Duodenal mucosa (tissue), 2 donors: Measurements from ENCODE around the gene KIF24.
"Not testable (repeated sequence)": the region's sequence is repeated elsewhere in the genome, so short reads cannot be mapped to it uniquely, and the experiment has no call there.

Experiments used
- H3K27ac ChIP-seq: one replicate; pipeline ENCODE4 v1.7.0; 2013; ENCODE audit warnings: low read depth, low read length
- H3K27me3 ChIP-seq, 2 donors: one replicate each; pipeline ENCODE4 v1.7.0; 2013; ENCODE audit warnings: low read length in 2 of 2, control low read depth in 1 of 2; ENCODE audit not compliant: insufficient read depth in 2 of 2, control insufficient read depth in 1 of 2
- H3K36me3 ChIP-seq, 2 donors: one replicate each; pipeline ENCODE4 v1.7.0; 2013; ENCODE audit warnings: low read length in 2 of 2, control low read depth in 1 of 2; ENCODE audit not compliant: insufficient read depth in 2 of 2, control insufficient read depth in 1 of 2
- H3K4me1 ChIP-seq, 2 donors: one replicate each; pipeline ENCODE4 v1.7.0; 2013; ENCODE audit warnings: low read length in 2 of 2, control low read depth in 1 of 2; ENCODE audit not compliant: insufficient read depth in 2 of 2, control insufficient read depth in 1 of 2
- H3K4me3 ChIP-seq, 2 donors: one replicate each; pipeline ENCODE4 v1.7.0; 2013; ENCODE audit warnings: low read length in 2 of 2, low read depth in 1 of 2
- H3K9ac ChIP-seq, 2 donors: one replicate each; pipeline ENCODE4 v1.7.0; 2013; ENCODE audit warnings: low read length in 2 of 2, low read depth in 1 of 2
- H3K9me3 ChIP-seq, 2 donors: one replicate each; pipeline ENCODE4 v1.7.0; 2013; ENCODE audit warnings: low read length in 2 of 2, control low read depth in 1 of 2; ENCODE audit not compliant: control insufficient read depth in 1 of 2

The KIF24 gene

DNA sequence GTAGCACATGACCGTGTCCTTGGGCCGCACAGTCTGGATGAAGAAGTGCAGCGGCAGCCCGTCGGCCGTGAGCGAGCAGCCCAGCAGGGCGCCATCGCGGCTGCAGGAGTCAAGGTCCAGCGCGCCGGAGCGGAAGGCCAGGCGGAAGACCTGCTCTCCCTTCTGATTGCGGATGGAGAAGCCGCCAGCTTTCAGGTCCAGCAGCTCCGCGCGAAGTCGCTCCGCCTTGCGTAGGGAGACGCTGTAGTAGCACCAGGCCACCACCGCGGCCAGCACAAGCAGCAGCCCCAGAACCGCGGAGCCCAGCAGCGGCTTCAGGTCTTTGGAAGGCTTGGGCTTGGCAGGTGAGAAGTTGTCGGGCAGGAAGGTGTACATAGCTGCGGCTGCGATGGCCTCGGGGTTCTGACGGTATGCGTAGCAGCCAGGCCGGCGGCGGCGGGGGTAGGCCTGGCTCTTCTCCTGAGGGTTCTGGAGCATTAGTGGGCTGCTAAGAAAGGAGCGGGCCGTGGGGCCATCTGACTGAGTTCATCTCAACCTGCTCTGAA is 43.5 kb upstream of the KIF24 start:
- H3K27me3 ChIP-seq, result no peaks in the 10 kb centered on the region
- no peak overlapping the region for H3K9ac ChIP-seq
- peaks cover 15 to 26% of the 10 kb centered on the region in 2 donors for H3K4me1 ChIP-seq
- H3K27ac ChIP-seq, result no peak overlapping the region
- H3K4me3 ChIP-seq, result no peak overlapping the region
- peaks cover 26 to 38% of the 10 kb centered on the region in 2 donors for H3K36me3 ChIP-seq
- H3K9me3 ChIP-seq, result no peaks in the 10 kb centered on the region

DNA sequence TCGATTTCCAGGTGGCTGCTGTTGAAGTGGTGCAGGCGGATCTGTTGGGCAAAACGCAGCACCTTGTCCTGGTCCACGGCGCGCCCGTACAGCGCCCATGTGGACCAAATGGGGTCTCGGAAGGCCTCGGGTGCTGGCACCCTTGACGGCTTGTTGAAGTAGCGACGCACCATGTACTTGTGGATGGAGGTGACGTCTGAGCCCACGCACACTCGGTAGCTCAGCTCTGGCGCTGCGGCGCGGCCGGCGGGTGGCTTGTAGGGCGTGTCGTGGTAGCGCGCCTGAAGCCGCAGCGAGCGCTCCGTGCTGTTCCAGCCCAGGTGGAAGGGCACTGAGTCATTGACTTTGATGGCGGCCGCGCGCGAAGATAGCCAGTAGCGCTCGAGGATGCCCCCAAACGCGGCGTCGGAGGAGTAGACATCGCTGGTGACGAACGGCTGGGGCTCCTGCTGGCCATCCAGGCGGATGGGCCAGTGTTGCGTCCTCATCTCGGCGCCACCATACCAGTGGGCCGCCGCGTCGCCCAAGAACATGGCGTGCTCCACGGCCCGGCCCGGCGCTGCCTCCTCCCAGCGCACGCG is 42.9 kb upstream of the KIF24 start:
- H3K36me3 ChIP-seq, result peaks cover 26 to 40% of the 10 kb centered on the region in 2 donors
- H3K27ac ChIP-seq, result no peak overlapping the region
- H3K27me3 ChIP-seq, result no peaks in the 10 kb centered on the region
- H3K9me3 ChIP-seq, result no peaks in the 10 kb centered on the region
- H3K9ac ChIP-seq, result no peak overlapping the region
- peaks cover 15 to 22% of the 10 kb centered on the region in 2 donors for H3K4me1 ChIP-seq
- H3K4me3 ChIP-seq, result no peak overlapping the region

DNA sequence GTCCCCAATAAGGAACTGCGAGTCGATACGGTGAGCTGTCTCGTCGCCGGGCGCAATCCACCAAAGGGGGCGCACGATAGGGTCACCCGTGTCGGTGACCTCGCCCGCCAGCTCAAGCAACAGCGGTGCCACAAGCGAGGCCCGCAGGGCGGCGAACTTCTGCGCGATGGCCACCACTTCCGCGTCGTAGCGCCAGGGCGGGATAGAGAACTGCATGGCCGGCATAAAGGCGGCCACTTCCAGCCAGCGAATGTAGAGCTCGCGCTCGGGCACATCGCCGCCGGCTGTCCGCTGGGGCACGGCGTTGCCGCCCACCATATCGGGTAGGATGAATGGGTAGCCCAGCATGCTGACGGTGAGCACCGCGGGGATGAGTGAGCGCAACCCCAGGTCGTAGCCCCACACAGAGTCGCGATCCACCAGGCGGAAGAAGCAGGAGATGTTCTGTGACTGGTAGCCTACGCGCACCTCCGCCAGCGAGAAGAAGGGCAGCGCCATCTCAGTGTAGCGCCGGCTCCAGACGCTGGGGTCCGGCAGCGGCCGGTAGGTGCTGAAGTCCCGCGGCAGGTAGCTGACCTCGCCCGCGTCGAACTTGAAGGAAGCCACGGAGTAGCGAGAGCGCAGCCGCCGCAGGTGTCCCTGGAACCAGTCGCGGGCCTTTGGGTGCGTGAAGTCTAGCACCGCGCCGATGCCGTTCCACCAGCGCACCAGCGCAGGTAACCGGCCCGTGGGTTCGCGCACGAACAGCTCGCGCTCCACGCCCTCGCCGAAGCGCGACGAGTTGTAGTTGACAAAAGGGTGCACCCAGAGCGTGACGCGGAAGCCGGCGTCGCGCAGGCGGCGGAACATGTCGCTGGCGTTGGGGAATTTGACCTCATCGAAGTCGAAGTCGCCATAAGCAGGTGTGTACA is 42.2 kb upstream of the KIF24 start:
- Histone ChIP-seq H3K9ac (no peak overlapping the region), H3K9me3 (no peaks in the 10 kb centered on the region), H3K4me1 (peaks cover 15 to 19% of the 10 kb centered on the region in 2 donors), H3K27ac (no peak overlapping the region), H3K27me3 (no peaks in the 10 kb centered on the region), H3K36me3 (peaks cover 26 to 40% of the 10 kb centered on the region in 2 donors), H3K4me3 (no peak overlapping the region)

DNA sequence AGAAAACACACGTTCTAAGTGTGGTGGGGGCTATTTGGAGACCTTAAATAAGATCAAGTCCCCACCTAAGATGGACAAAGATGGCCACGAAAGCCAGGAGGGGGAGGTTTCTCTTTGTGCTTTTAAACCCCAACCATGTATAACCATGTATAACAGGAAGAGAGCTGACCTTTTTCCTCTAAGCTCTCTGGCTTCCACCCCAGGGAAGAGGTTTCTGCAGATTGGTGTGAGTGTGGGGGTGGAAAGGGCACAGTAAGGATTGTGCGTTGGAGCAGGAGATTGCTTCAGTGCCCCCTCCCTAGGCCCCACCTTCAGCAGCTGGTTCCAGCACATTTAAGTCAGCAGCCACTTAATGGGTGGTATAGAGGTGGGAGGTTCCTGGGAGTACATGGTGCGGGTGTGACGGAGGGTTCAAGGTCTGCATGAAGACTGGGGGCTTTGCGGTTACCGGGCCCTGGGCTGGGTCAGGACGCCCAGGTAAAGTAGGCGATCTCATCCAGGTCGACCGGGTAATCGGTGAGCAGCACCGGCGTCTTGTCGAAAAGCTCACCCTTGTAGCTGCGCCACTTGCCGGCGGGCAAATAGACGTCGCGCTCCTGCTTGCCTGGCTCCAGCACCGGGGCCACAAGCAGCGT is 41.4 kb upstream of the KIF24 start:
- H3K27me3 ChIP-seq, result no peaks in the 10 kb centered on the region

DNA sequence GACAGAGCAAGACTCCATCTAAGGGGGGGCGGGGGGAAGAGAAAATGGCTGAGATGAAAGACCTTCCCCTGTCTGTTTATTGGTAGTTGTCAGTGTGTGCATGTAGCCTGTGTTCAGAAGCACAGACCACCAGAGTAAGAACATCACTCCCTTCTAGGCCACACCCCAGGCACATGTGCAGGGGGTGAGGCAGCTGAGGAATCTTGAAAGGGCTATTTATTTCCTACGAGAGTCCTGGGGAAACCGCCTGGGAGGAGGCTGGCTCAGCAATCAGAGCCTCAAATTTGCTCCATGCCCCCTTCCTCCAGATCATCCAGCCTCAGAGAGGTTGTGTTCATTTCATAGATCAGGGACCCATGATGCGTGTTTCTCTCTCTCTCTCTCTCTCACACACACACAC is 40.6 kb upstream of the KIF24 start:
- no peak overlapping the region for H3K9ac ChIP-seq
- no peaks in the 10 kb centered on the region for H3K27me3 ChIP-seq
- H3K27ac ChIP-seq, result no peak overlapping the region

More for the DNA sequence above, 41.4 kb upstream of the KIF24 start:
- Histone ChIP-seq H3K27ac (no peak overlapping the region), H3K4me1 (peaks cover 11 to 14% of the 10 kb centered on the region in 2 donors), H3K36me3 (peaks cover 26 to 40% of the 10 kb centered on the region in 2 donors), H3K9ac (no peak overlapping the region), H3K4me3 (no peak overlapping the region), H3K9me3 (no peaks in the 10 kb centered on the region)

DNA sequence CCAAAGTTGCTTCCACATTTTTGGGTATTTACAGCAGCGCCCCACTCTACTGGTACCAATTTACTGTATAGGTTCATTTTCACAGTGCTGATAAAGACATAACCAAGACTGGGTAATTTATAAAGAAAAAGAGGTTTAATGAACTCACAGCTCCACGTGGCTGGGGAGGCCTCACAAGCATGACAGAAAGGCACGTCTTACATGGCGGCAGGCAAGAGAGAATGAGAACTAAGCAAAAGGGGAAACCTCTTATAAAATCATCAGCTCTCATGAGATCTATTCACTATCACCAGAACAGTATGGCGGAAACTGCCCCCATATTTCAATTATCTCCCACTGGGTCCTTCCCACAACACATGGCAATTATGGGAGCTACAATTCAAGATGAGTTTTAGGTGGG is 39.7 kb upstream of the KIF24 start:
- H3K4me3 ChIP-seq, H3K9ac ChIP-seq, H3K4me1 ChIP-seq, H3K9me3 ChIP-seq, H3K27ac ChIP-seq, H3K27me3 ChIP-seq: not testable (repeated sequence)
- peaks cover 26 to 40% of the 10 kb centered on the region in 2 donors for H3K36me3 ChIP-seq

More for the DNA sequence above, 40.6 kb upstream of the KIF24 start:
- H3K9me3 ChIP-seq, result no peaks in the 10 kb centered on the region
- H3K4me3 ChIP-seq, result no peak overlapping the region
- H3K4me1 ChIP-seq, result peaks cover 9 to 10% of the 10 kb centered on the region in 2 donors
- H3K36me3 ChIP-seq, result peaks cover 26 to 40% of the 10 kb centered on the region in 2 donors

DNA sequence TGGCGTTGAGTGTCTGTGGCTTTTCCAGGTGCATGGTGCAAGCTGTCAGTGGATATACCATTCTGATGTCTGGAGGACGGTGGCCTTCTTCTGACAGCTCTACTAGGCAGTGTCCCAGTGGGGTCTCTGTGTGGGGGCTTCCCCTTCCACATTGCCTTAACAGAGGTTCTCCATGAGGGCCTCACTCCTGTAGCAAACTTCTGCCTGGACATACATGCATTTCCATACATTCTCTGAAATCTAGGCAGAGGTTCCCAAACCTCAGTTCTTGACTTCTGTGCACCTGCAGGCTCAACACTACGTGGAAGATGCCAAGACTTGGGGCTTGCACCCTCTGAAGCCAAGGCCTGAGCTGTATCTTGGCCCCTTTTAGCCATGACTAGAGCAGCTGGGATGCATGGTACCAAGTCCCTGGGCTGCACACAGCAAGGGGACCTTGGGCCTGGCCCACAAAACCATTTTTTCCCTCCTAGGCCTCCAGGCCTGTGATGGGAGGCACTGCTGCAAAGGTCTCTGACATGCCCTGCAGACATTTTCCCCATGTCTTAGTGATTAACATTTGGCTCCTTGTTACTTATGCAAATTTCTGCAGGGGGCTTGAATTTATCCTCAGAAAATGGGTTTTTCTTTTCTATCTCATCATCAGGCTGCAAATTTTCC is 38.8 kb upstream of the KIF24 start:
- H3K4me1 ChIP-seq, H3K27me3 ChIP-seq, H3K27ac ChIP-seq, H3K9ac ChIP-seq, H3K4me3 ChIP-seq, H3K9me3 ChIP-seq: not testable (repeated sequence)
- H3K36me3 ChIP-seq, result peaks cover 26 to 40% of the 10 kb centered on the region in 2 donors

DNA sequence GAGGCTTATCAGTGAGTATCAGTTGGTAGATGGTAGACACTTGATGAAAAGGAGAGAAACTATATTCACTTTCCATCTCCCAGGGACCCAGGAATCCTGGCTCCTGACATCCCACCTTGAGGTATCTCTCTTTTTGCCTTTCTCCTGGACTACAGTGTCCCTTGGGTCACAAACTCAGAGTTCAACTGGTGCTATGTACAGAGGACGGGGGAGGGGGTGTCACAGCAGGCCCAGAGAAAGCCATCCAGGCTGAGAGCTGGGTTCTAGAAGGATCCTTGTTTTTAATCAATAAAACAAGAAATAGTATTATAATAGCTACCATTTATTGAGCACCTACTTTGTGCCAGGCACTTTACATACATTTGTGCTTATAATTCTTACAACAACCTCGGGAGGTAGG is 37.3 kb upstream of the KIF24 start:
- Histone ChIP-seq H3K36me3 (peaks cover 19 to 28% of the 10 kb centered on the region in 2 donors), H3K27ac (no peak overlapping the region), H3K4me1 (no peaks in the 10 kb centered on the region), H3K9me3 (no peaks in the 10 kb centered on the region), H3K9ac (no peak overlapping the region), H3K4me3 (no peak overlapping the region), H3K27me3 (no peaks in the 10 kb centered on the region)

DNA sequence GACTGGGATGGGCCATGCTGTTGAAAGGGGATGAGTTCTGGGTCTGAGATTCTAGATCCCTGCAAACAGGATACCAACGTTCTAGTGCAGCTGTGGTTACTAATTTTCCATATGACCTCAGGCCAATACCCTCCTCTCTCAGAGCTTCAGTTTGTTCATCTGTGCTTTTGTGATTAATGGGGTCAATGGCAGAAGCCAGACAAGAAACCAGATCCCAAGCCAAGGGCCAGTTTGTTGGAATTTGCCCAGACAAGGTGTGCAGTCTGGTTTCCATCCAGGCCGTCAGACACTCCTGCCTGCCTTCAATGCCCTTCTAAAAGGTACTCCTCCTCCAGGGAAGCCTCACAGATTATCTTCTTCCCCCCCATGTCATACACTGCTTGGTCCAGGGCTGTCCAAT is 36.2 kb upstream of the KIF24 start:
- H3K9ac ChIP-seq, result no peak overlapping the region
- H3K4me1 ChIP-seq, result no peaks in the 10 kb centered on the region
- no peaks in the 10 kb centered on the region for H3K27me3 ChIP-seq
- no peak overlapping the region for H3K4me3 ChIP-seq
- peaks cover 12 to 17% of the 10 kb centered on the region in 2 donors for H3K36me3 ChIP-seq
- H3K9me3 ChIP-seq, result no peaks in the 10 kb centered on the region
- H3K27ac ChIP-seq, result no peak overlapping the region
